ENCODE results near the gene GIT1. TPM values are rescaled to one million over a fixed set of nuclear protein-coding genes. Genes with fewer than 3 reads are reported as not detected.
A peak's percentile ranks its signal among the peaks of the same experiment; 100 is the strongest.

GIT1 gene
- polyA plus RNA-seq, 1 of the 3 experiments (the other 2 are of a cell fraction): 42.9 TPM

GRCh38 chr17:29570521-29570920, 18.9 kb downstream of the GIT1 start:
- no peak for DNase-seq
- POLR2A ChIA-PET: interaction anchor here (0.6 to 0.7 kb wide), 2 partner anchors 202 to 276 kb away, joined by 3 read pairs; no protein-coding TSS in a partner anchor
- no peak overlapping the region for H2AFZ ChIP-seq (ENCODE audit: low read depth)
- no peak overlapping the region for H3K4me3 ChIP-seq (ENCODE audit: low read depth in 2 of 2, low read length in 1 of 2)
- peaks cover 6% of the 10 kb centered on the region; the same call in 1 of the 2 replicates for H3K79me2 ChIP-seq (ENCODE audit: insufficient read depth)
- H3F3A ChIP-seq (replicated peaks; ENCODE audit: insufficient read depth): peaks cover 7% of the 10 kb centered on the region
- CTCF ChIA-PET: interaction anchor here (0.8 to 11.6 kb wide), 6 partner anchors 13 to 534 kb away, joined by 3 to 166 read pairs (median 51); partner anchors contain the start of genes ANKRD13B and GIT1
- TF ChIP-seq PBX3 (IDR thresholded peaks at IDR 0.05) (no peak), NFIC (IDR thresholded peaks at IDR 0.05; ENCODE audit: borderline replicate concordance) (no peak), GATA2 (CRISPR knock-in tag; IDR thresholded peaks at IDR 0.05) (no peak), RCOR1 (IDR thresholded peaks at IDR 0.05; ENCODE audit: low read length) (no peak), TCF12 (IDR thresholded peaks at IDR 0.05) (no peak), TAF1 (IDR thresholded peaks at IDR 0.05; ENCODE audit: borderline replicate concordance, low read depth, low read length) (no peak), FOXM1 (IDR thresholded peaks at IDR 0.05; ENCODE audit: low read depth) (no peak), JUND (IDR thresholded peaks at IDR 0.05) (no peak), EP300 (IDR thresholded peaks at IDR 0.05; ENCODE audit: borderline replicate concordance in 1 of 2, low read depth in 1 of 2, low read length in 1 of 2) (no peak), ELF1 (IDR thresholded peaks at IDR 0.05) (no peak)
- peaks cover 0 to 28% of the 10 kb centered on the region in 2 experiments for H3K36me3 ChIP-seq (replicated peaks in 1 of 2; ENCODE audit: control insufficient read depth in 1 of 2, insufficient read depth in 2 of 2, low read length in 1 of 2)
- H3K4me1 ChIP-seq (ENCODE audit: control insufficient read depth in 1 of 2, insufficient read depth in 2 of 2, low read depth in 1 of 2, low read length in 1 of 2): peaks cover 8 to 27% of the 10 kb centered on the region in 2 experiments; a peak in 1 of 4 replicates
- H3K9me2 ChIP-seq: no peaks in the 10 kb centered on the region
- no peaks in the 10 kb centered on the region for H3K9me3 ChIP-seq
- no peak overlapping the region for H3K9ac ChIP-seq
- 92% methylated on average over 7 of the region's 7 CpGs for WGBS (ENCODE audit: low lambda C conversion rate)
- H3K27me3 ChIP-seq (ENCODE audit: insufficient read depth): no peaks in the 10 kb centered on the region
- 0 out of 2 replicates have a peak, but pooled peaks cover 4% of the 10 kb centered on the region for H4K20me1 ChIP-seq (ENCODE audit: insufficient read depth)
- H3K27ac ChIP-seq (ENCODE audit: low read depth in 2 of 2, low read length in 1 of 2): no peak overlapping the region
- H3K4me2 ChIP-seq: no peak overlapping the region

DNA sequence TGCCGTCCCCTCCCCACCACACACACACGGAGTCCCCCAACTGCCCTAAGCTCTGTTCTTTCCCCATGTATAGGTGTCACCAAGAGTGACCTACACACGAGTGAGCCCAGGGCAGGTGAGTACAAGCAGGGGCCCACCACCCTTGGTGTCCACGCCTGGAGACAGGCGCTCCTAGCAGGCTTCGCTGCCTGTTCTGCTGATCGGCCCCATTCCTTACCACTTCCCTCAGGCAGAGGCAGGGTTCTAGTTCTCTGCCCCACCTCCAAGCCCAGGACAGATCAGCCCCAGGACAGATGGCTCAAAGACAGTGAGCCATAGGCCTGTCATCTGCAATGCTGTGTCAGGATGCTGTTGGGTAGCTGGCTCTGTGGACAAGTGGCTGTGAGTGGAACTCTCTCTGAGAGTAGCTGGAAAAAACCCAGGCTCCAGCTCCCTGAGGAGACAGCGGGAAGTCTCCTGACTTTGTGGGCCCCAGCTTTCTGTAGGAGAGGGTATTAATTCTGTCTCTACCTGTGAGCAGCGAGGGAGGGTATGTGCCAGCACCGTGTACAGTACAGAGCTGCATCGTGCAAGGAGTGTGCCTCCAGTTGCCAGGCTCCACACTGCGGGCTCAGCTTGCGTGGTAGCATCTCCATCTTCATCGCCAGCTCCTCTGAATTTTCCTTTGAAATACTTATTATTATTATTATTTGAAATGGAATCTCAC, 20.1 kb downstream of the GIT1 start:
- no peaks in the 10 kb centered on the region for H3K9me3 ChIP-seq
- peak overlapping the region; percentile 76 to 85 for H3K4me3 ChIP-seq (ENCODE audit: low read depth in 2 of 2, low read length in 1 of 2)
- peaks cover 0 to 17% of the 10 kb centered on the region in 2 experiments for H3K36me3 ChIP-seq (replicated peaks in 1 of 2; ENCODE audit: control insufficient read depth in 1 of 2, insufficient read depth in 2 of 2, low read length in 1 of 2)
- peak overlapping the region; percentile 66 to 83 for H3K27ac ChIP-seq (ENCODE audit: low read depth in 2 of 2, low read length in 1 of 2)
- H3K9me2 ChIP-seq: no peaks in the 10 kb centered on the region
- peaks cover 7% of the 10 kb centered on the region for H3F3A ChIP-seq (replicated peaks; ENCODE audit: insufficient read depth)
- 0 out of 2 replicates have a peak, but pooled peaks cover 4% of the 10 kb centered on the region for H4K20me1 ChIP-seq (ENCODE audit: insufficient read depth)
- POLR2A ChIA-PET: interaction anchor here (1.1 kb wide), 1 partner anchor 191 kb away, joined by 3 read pairs; no protein-coding TSS in a partner anchor
- H2AFZ ChIP-seq (ENCODE audit: low read depth): no peak overlapping the region
- DNase-seq: peak; percentile 43
- TF ChIP-seq RCOR1 (IDR thresholded peaks at IDR 0.05; ENCODE audit: low read length): no peak
- TF ChIP-seq ZBTB33 (IDR thresholded peaks at IDR 0.05; ENCODE audit: borderline replicate concordance, low read depth): no peak
- TF ChIP-seq GABPA (IDR thresholded peaks at IDR 0.05; ENCODE audit: low read depth): no peak
- 0 out of 2 replicates have a peak, but pooled peaks have one; percentile 33 for TF ChIP-seq MXI1 (IDR thresholded peaks at IDR 0.05; ENCODE audit: low read depth, low read length)
- no peak for TF ChIP-seq YY1 (IDR thresholded peaks at IDR 0.05; ENCODE audit: low read depth)
- H3K4me2 ChIP-seq: peak overlapping the region; percentile 92
- peaks cover 8 to 27% of the 10 kb centered on the region in 2 experiments; a peak in 1 of 4 replicates for H3K4me1 ChIP-seq (ENCODE audit: control insufficient read depth in 1 of 2, insufficient read depth in 2 of 2, low read depth in 1 of 2, low read length in 1 of 2)
- H3K9ac ChIP-seq: peak overlapping the region; percentile 79
- no peaks in the 10 kb centered on the region for H3K27me3 ChIP-seq (ENCODE audit: insufficient read depth)
- peaks cover 10% of the 10 kb centered on the region; the same call in 1 of the 2 replicates for H3K79me2 ChIP-seq (ENCODE audit: insufficient read depth)
- CTCF ChIA-PET: interaction anchor here (1.0 to 11.6 kb wide), 5 partner anchors 14 to 535 kb away, joined by 3 to 166 read pairs (median 98); partner anchors contain the start of genes ANKRD13B and GIT1
- 67% methylated on average over 13 of the region's 14 CpGs for WGBS (ENCODE audit: low lambda C conversion rate)
